Activated T-cell treated with anti-CD3 and anti-CD28 coated beads, Interleukin-2, amount 50 U/mL, for 1 hour (primary cell): Measurements from ENCODE around the gene CHMP4A.
"Not testable (repeated sequence)": the region's sequence is repeated elsewhere in the genome, so short reads cannot be mapped to it uniquely, and the experiment has no call there.

Experiments
- DNase-seq: peaks from one replicate; pipeline ENCODE4 v3.0.0-alpha.2; 2020

CHMP4A gene

GRCh38 chr14:24246765-24247212 is 33.5 kb upstream of the CHMP4A start:
- DNase-seq, result no peak

- not testable (repeated sequence) for DNase-seq
Measured at GRCh38 chr14:24245350-24245749, 32.1 kb upstream of the CHMP4A start.

- DNase-seq, result no peak
Measured at GRCh38 chr14:24243336-24243836, 30.1 kb upstream of the CHMP4A start.

- peak; percentile 96 for DNase-seq
Measured at GRCh38 chr14:24241829-24242443, 28.6 kb upstream of the CHMP4A start.

- DNase-seq, result no peak
Measured at GRCh38 chr14:24240110-24240918, 27.0 kb upstream of the CHMP4A start.

GRCh38 chr14:24238527-24239037 is 25.3 kb upstream of the CHMP4A start:
- no peak for DNase-seq

- no peak for DNase-seq
Measured at GRCh38 chr14:24238123-24238522, 24.8 kb upstream of the CHMP4A start.

- DNase-seq, result no peak
Measured at GRCh38 chr14:24237463-24237955, 24.2 kb upstream of the CHMP4A start.

GRCh38 chr14:24236689-24237462 is 23.6 kb upstream of the CHMP4A start:
- DNase-seq, result no peak

GRCh38 chr14:24235804-24236688 is 22.8 kb upstream of the CHMP4A start:
- DNase-seq, result no peak

GRCh38 chr14:24234095-24235005 is 21.1 kb upstream of the CHMP4A start:
- DNase-seq, result no peak

- no peak for DNase-seq
Measured at GRCh38 chr14:24233538-24233866, 20.2 kb upstream of the CHMP4A start.

GRCh38 chr14:24232645-24233537 is 19.6 kb upstream of the CHMP4A start, which contains the start of gene GMPR2:
TSS of gene GMPR2 (plus strand) at chr14:24232929. CDS start at chr14:24233254, 325 bp downstream.
- no peak for DNase-seq

GRCh38 chr14:24232121-24232644 is 18.9 kb upstream of the CHMP4A start, which contains the start of gene NEDD8:
TSS of gene NEDD8 (minus strand) at chr14:24232367. CDS start at chr14:24232267, 100 bp downstream.
- peak; percentile 88 for DNase-seq

GRCh38 chr14:24231263-24232120 is 18.2 kb upstream of the CHMP4A start:
- DNase-seq, result no peak

- no peak for DNase-seq
Measured at GRCh38 chr14:24228902-24229301, 15.6 kb upstream of the CHMP4A start.

GRCh38 chr14:24226473-24226872 is 13.2 kb upstream of the CHMP4A start:
- DNase-seq, result no peak

GRCh38 chr14:24224618-24225071 is 11.4 kb upstream of the CHMP4A start:
- no peak for DNase-seq
